ENCODE measurements around the gene PCYOX1L.

- TF ChIP-seq CEBPB (IDR thresholded peaks at IDR 0.05; ENCODE audit: low read depth) (no peak), CTCF (IDR thresholded peaks at IDR 0.05 in 2 of 3, conservative IDR thresholded peaks at IDR 0.05 in 1 of 3; ENCODE audit: borderline replicate concordance in 1 of 3, insufficient read depth in 1 of 3, low read depth in 2 of 3, low read length in 2 of 3) (no peak), SRF (IDR thresholded peaks at IDR 0.05; ENCODE audit: low read depth) (no peak), MAX (IDR thresholded peaks at IDR 0.05) (no peak), YY1 (IDR thresholded peaks at IDR 0.05; ENCODE audit: extremely low read depth, insufficient replicate concordance, low read depth, low read length) (no peak), POLR2A (IDR thresholded peaks at IDR 0.05; ENCODE audit: borderline replicate concordance, extremely low read depth, insufficient read depth, insufficient read length) (no peak), ZNF274 (IDR thresholded peaks at IDR 0.05; ENCODE audit: low read depth, low read length) (no peak), REST (IDR thresholded peaks at IDR 0.05; ENCODE audit: low read depth) (no peak), ATF3 (IDR thresholded peaks at IDR 0.05) (no peak), TCF7L2 (IDR thresholded peaks at IDR 0.05; ENCODE audit: borderline replicate concordance, extremely low read depth, insufficient read depth, insufficient read length) (no peak), POLR2AphosphoS5 (IDR thresholded peaks at IDR 0.05; ENCODE audit: low read depth, low read length) (no peak)
These were observed 14.4 kb downstream of the PCYOX1L start for GRCh38 chr5:149372076-149372795.
